Fibroblast of gingiva (primary cell): ENCODE measurements around the gene ANGEL2.
A peak's percentile ranks its signal among the peaks of the same experiment; 100 is the strongest.
"Not testable (repeated sequence)": the region's sequence is repeated elsewhere in the genome, so short reads cannot be mapped to it uniquely, and the experiment has no call there.

Experiments
- DNase-seq: peaks from one replicate; pipeline ENCODE4 v3.0.0-alpha.2; 2011; ENCODE audit warnings: low read depth

Gene ANGEL2

DNA sequence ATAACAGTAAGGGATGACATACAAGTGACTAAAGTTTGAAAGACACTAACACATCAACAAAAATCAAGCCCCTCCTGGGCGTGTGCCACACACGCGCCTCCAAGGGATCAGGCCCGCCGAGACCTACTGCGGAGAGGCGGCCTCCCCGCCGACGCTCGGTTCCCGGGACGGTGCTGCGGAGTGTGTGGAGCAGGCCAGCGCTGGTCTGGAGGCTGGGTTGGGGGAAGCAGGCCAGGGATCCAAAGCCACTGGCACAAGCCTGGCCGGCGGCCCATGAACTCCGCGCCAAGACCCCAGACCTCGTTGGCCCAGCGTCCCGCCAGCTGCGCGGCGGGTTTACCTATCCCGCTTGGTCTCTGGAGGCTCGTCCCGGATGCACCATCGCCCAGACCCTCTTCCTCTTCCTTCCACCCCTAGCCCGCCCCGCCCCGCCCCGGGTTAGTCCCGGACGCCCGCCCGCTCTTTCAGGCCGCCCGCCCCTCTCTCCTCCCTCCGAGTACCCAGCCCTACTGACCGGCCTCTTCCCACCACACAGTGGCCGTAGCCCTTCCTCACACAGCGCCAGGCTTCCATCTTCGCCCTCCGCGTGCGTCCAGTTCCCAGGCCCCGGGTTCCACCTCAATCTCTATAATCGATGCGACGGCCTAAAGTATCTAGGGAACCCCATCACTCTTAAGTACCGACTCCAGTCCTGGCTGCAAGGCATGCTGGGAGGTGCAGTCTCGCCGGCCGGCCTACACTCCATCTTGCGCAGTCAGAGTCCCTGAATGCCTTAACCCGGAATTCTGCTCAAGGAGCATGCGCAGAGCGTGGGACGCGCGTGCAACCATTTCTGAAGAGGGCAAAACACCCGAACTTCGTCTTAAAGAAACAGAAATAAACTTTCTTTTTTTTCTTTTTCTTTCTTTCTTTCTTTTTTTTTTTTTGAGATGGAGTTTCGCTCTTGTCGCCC lies at the start of gene ANGEL2:
Gene ANGEL2, minus strand, starts transcription at position 769 of the 952 bp plus-strand sequence. Its CDS starts 196 bp downstream, at position 573.
- DNase-seq, result peak; percentile 97

GRCh38 chr1:213061263-213061662 lies 45.6 kb upstream of the ANGEL2 start:
- DNase-seq, result no peak

- no peak for DNase-seq
These were observed 45.2 kb upstream of the ANGEL2 start for GRCh38 chr1:213060836-213061235.

DNA sequence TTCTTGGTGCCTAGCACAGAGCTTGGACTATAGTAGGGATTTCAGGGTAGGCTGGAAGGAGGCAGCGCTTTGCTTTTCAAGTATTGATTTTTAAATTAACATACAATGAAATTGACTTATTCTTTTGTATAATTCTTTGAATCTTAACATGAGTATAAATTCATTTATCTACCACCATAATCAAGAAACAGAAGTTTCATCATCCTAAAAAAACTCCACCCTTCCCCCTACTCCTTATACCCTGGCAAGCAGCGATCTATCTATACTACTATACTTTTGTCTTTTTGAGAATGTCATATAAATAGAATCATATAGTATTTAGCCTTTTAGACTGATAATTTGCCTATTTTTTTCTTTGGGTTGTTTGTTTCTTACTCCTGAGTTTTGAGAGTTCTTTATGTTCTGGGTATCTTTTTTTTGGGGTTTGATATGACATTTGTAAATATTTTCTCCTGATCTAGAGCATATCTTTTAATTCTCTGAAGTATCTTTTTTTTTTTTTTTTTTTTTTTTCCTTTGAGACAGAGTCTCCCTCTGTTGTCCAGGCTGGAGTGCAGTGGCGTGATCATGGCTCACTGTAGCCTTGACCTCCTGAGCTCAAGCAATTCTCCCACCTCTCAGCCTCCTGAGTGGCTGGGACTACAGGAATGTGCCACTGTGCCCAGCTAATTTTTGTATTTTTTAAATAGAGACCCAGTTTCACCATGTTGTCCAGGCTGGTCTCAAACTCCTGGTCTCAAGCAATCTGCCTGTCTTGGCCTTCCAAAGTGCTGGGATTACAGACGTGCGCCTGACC lies 41.8 kb upstream of the ANGEL2 start:
- DNase-seq, result no peak

- DNase-seq, result no peak
These were observed 40.1 kb upstream of the ANGEL2 start for GRCh38 chr1:213055767-213056166.

- DNase-seq, result no peak
These were observed 39.3 kb upstream of the ANGEL2 start for GRCh38 chr1:213054733-213055591.

DNA sequence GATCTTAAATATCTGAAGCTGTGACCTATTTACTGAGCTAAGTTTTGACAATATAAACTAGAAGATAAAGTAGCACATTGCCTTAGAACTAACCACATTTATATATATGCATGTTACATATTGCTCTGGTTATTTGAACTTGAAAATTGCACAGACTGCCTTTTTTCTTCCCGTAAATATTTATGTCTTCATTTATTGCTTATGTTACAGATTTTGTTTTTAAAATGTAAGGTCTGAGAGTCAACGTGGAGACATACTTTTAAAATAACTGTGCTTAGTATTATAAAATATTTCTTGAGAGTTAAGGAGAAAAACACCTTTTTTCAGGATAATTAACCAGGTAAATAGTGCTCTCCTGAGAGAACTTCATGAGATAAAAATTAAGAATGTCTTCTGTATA lies 38.5 kb upstream of the ANGEL2 start:
- no peak for DNase-seq

DNA sequence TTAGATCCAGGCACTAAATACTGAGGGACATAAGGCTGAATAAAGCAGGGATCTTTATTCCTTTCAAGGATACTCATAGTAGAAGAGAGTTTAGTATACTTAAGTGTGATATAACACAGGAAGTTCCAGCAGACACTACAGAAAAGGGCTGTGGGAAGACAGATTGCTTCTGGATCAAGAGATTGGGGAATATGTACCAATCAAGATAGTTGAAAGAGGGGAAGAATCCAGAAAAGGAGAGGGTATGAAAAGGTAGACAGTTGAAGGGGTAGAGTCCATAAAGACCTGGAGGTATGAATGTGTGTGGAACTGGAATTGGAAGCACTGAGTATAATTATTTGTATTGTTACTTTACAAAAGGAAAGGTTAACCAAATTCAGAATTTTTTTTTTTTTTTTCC lies 37.8 kb upstream of the ANGEL2 start:
- no peak for DNase-seq

DNA sequence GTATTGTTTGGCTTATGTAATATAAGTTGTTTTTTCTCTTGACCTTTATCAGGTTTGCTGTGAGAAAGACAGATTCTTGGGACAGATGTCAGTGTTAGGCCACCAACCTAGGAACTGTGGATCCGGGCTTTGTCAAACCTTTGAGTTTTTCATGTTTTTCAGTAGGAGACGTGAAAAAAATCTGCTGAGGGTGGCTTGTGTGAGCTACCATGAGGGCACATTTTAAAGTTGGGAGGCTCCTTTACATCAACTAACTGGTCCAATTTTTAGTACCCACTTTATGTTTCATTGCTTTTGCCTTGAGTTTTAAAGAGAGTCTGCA lies 36.2 kb upstream of the ANGEL2 start:
- no peak for DNase-seq

- peak; percentile 74 for DNase-seq
These were observed 35.6 kb upstream of the ANGEL2 start, which contains the start of gene RPS6KC1 for GRCh38 chr1:213051127-213051880. Gene RPS6KC1, plus strand, starts transcription at chr1:213051241. Its CDS starts 164 bp downstream, at chr1:213051405.

DNA sequence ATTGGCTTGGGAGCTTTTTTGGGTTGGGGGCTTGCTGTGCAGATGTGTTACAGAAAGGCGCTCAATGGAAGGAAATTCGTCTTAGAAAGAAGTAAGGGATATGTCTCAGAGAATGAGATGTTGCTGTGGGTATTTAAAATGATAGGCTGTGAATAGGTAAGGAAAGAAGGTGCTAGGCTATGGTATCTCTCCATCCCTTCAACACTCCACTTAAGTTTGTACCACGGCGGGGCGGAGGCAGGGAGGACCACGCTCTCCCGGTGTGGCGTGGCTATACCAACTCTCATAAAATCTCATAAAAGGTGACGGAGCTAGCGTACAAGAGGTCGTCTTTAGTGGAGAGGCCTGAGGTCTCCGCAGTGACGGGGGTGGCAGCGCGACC lies 35.1 kb upstream of the ANGEL2 start:
- no peak for DNase-seq

DNA sequence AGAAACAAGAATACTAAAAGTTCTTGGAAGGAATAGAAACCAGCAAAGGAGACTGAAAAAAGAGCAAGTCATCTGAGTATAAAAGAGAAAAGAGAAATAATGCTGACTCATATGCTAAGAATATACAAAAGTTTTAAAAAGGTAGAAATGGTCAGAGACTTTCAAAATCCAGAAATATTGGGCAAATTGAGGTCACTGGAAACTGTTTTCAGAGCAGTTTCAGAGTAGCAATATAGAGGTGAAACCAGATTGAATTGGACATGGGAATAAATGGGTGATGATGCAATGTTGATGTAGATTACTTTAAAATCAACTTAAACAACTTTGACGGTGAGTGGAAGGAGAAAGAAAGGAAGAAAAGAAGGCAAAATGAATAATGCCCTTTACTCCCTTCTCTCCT lies 33.6 kb upstream of the ANGEL2 start:
- no peak for DNase-seq

- DNase-seq, result not testable (repeated sequence)
These were observed 29.9 kb upstream of the ANGEL2 start for GRCh38 chr1:213045321-213046226.

DNA sequence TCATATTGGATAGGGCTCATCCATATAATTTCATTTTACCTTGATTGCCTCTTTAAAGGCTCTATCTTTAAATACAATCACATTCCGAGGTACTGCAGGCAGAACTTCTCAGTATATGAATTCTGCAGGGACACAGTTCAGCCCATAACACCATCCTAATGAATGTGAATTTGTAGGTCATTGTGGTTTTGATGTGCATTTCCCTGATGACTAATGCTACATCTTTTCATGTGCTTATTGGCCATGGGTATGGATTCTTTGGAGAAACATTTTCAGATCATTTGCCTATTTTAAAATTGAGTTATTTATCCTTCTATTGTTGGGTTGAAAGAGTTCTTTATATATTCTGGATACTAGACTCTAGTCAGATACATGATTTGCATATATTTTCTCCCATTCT lies 25.8 kb upstream of the ANGEL2 start:
- peak; percentile 2 for DNase-seq

DNA sequence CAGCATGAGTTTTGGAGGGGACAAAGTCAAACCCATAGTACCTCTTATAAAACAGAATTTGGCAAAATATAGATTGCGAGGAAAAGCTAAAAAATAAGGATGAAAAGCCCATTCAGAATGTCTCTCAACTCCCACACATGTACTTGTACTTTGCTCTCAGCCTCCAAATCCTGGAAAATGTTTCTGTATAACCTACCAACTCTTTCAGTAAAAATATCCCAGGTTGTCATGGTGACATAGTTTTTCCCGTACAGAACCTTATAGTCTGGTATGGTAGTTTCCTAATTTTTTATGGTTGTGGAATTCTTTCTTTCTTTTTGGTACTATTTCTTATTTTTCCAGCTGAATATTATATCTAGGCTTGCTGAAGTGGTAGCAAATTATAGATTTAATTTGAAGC lies 19.9 kb upstream of the ANGEL2 start:
- DNase-seq, result no peak

DNA sequence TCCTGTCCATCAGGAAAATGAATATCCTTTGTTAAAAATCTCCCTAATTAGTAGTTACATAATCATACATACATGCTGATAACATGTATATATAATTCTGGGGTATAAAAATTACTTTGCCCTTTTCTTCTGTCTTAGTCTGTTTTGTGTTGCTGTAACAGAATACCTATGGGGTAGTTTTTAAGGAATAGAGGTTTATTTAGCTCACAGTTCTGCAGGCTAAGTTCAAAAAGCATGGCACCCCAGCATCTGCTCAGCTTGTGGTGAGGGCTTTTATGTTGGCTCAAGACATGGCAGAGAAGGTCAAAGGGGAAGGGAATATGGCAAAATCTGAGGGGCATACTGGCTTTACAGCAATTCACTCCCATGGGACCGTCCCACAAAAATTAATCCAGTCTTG lies 19.0 kb upstream of the ANGEL2 start:
- no peak for DNase-seq

- no peak for DNase-seq
These were observed 17.0 kb upstream of the ANGEL2 start for GRCh38 chr1:213032651-213033050.

DNA sequence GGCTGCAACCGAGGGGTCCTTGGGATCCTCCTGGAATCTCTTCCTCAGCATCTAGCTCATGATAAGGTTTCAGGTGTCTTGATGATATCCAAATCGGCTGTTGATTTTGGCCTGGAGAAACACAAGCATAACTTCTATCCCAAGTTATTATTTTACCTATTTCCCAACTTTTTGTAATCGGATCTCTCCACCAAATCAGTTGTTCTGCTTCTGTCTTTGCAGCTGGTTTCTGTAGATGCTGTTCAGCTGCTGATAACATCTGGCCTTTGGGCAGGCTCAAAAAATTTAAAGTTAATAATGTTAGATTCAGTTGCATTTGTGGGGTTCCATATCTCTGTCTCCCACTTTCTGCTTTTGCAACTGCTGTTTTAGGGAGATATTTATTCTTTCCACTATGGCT lies 11.4 kb upstream of the ANGEL2 start:
- DNase-seq, result not testable (repeated sequence)

DNA sequence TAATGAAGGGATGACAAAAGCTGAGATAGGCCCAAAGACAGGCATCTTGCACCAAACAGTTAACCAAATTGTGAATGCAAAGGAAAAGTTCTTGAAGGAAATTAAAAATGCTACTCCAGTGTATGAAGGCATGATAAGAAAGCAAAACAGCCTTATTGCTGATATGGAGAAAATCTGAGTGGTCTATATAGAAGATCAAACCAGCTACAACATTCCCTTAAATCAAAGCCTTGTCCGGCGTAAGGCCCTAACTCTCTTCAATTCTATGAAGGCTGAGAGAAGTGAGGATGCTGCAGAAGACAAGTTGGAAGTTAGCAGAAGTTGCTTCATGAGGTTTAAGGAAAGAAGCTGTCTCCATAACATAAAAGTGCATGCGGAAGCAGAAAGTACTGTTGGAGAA lies 4.3 kb upstream of the ANGEL2 start:
- DNase-seq, result no peak

DNA sequence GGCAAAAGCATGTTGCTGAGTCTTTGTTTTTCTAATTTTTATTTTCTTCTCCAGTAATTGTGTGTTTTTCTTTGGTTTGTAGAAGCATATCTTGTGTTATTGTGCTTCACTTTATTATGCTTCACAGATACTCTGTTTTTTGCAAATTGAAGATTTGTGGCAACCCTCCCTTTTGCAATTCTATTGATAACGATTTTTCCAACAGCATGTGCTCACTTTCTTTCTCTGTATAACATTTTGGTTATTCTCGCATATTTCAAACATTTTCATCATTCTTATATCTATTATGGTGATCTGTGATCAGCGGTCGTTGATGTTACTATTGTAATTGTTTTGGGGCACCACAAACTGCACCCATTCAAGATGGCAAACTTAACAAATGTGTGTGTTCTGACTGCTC lies 3.8 kb upstream of the ANGEL2 start:
- no peak for DNase-seq
